Stimulated activated CD8-positive, alpha-beta memory T cell treated with anti-CD3 and anti-CD28 coated beads, Interleukin-12 subunit alpha, Interleukin-12 subunit beta, amount 100 ng/mL, for 24 hours (primary cell): ENCODE data around the gene MITD1.
A peak's percentile ranks its signal among the peaks of the same experiment; 100 is the strongest.
"Not testable (repeated sequence)": the region's sequence is repeated elsewhere in the genome, so short reads cannot be mapped to it uniquely, and the experiment has no call there.

Experiments
- DNase-seq: peaks from one replicate; pipeline ENCODE4 v3.0.0-alpha.2; 2020; ENCODE audit errors: extremely low read depth

Gene MITD1

DNA sequence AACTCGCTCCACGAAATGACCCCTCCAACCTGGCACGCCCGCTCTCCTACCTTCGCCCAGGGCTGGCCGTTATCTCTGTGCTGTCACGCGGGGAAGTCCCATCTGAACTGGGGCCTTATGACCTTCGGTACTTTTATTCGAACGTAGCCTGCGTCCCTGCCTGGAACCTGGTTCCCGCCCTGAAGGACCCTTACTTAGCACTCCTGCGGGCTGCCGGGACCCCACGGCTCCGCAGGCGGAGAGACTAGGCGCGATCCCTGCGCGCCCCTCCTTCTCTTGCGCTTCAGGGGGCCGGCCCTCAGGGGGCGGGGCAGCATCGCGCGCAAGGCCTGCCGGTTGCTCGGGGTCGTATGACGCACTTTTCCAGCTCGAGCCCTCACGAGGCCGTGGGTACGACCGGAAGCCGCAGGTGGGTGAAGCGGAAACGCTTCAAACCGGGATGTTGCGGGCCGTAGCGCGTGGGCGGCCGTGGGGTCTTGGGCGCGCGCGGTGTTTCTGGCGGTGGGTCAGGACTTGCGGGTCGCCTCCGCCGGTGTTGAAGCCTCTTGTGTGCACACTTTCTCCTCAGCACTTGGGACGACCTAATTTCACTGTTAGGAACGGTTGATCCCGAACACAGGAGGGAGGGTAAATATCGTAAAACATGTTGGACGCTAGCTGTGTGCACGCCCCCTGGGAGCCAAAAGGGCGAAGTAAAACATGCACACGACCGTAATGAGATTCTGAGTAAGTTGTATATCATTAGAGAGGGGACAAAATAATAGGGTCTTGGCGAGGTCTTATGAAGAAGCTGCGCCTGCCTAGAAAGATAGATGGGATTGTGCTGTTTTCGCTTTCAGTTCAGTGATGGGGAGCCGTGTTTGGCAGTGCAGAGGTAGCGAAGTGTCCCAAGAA is 26.0 kb downstream of the MITD1 start, which contains the start of the genes LIPT1 and TSGA10:
TSS of gene LIPT1 (plus strand) at position 325 of the 894 bp plus-strand sequence. CDS start 6,991 bp downstream, outside the sequence.
TSS of gene TSGA10 (minus strand) at position 300 of the 894 bp plus-strand sequence. CDS start 45,503 bp downstream, outside the sequence.
- peak; percentile 88 for DNase-seq

DNA sequence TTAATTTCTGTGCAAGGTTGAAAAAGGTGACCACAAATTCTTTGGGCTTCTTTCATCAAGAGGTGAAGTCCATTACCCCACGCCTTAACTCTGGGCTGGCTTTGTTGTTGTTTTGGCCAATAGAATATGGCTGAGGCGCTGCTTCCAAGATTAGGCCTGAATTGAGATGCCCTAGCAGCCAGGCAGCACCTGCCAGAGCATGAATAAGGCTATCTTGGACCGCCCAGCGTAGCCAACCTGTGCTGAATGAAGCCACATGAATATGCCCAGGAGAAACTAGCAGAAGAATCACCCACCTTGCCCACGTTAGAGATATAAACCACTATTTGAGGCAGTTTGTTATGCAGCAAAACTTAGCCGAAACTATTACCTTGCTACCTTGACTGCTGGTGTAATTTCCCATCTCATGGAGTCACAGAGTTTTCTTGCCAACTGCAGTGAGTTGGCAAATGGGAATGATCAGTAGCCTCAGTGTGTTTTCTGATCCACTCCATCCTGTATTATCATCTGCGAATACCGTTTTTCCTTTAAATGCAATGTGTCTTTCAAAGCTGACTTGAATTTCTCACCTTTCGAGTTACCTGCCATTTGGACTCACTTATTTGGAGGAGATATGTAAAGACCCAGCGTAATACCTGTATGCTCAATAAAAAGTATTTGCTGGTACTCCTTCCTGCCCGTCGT is 26.8 kb downstream of the MITD1 start:
- DNase-seq: no peak

DNA sequence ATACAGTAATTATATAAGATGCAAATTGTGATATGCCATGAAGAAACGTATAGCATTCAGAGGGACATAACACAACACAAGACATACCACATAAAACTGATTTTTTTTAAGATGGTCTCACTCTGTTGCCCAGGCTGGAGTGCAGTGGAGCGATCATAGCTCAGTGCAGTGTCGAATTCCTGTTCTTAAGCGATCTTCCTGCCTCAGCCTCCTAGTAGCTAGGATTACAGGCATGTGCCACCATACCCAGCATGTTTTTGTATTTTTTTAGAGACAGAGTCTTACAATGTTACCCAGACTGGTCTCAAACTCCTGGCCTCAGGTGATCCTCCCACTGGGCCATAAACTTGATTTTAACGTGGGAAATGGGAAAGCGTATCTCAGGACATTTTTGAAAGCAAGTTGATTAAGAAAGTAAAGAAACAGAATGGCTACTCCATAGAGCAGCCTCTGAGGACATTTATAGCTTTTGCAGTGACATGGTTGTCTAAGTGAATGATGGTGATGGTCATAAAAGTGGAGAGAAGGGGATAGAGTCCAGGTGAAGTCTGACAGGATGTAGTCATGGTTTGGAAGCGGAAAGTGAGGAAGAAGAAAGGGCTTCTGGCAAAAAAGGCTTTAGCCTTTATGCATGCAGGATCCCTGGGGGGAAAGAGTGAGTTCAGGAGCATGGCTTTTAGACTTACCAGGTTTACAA is 28.5 kb downstream of the MITD1 start:
- no peak for DNase-seq

DNA sequence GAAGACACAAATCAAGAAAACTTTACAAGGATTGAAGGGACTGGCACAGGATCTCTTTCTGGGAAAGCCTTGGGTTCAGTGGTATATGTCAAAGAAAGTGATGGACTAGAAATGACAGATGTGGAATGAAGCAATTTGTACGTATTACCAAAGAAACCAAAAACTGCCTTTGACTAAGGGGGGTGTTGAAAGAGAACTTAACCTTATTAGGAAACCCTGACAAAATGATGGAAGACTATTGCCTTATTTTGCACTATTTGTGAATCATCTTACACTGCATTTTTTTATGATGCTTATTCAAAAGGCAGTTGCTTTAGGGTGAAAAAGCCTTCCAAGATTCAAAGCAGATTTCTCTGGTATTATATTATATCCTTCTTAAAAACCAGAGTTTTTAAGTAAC is 30.2 kb downstream of the MITD1 start:
- DNase-seq: no peak

DNA sequence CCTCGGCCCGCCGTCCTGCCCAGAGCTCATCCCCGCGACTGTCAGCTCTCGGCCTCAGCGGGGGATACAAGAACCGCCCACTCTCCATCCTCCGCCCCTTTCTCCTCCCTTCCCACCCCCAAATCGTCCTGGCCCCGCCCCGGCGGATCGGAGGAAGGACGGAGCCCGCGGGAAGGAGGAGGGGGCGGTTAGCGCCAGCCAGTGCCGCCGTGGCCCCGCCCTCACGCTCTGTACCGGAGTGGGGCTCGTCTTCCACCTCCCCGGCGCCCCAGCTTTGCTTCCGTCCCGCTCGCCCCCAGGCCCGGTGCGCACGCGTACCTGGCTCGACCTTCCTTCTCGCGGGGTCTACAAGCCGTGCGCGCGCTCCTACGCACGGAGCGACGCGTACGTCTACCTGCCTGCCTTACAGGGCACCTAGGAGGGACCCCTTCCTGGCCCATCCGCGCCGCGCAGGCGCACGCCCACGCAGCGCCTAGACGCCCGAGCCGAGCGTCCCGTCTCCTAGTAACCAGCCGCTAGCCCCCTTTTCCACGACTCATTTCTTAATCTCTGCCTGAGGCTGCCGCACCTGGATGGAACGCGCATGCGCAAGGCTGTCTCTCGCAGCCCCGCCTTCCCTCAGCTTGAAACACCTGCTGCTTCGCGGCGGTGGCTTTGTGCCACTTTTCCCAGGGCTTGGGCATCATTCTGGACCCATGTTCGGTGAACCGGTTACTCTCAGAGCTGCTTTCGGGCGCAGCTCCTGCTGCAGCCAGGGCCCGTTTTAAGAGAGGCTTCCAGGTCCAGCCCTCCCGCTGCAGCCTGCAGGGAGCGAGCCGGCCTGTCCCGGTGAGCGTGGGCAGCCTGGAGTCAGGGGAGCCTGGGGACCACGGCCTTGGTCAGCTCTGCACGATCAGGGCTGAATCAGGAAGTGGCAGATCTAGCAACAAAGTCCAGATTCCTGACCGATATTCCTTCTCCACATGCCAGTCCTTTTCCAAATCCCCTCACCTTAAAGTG is 39.4 kb downstream of the MITD1 start, which contains the start of gene C2orf15:
TSS of gene C2orf15 (plus strand) at position 598 of the 999 bp plus-strand sequence. CDS start 8,852 bp downstream, outside the sequence.
- peak; percentile 95 for DNase-seq

GRCh38 chr2:99140860-99141109 is 40.1 kb downstream of the MITD1 start:
- DNase-seq: no peak

DNA sequence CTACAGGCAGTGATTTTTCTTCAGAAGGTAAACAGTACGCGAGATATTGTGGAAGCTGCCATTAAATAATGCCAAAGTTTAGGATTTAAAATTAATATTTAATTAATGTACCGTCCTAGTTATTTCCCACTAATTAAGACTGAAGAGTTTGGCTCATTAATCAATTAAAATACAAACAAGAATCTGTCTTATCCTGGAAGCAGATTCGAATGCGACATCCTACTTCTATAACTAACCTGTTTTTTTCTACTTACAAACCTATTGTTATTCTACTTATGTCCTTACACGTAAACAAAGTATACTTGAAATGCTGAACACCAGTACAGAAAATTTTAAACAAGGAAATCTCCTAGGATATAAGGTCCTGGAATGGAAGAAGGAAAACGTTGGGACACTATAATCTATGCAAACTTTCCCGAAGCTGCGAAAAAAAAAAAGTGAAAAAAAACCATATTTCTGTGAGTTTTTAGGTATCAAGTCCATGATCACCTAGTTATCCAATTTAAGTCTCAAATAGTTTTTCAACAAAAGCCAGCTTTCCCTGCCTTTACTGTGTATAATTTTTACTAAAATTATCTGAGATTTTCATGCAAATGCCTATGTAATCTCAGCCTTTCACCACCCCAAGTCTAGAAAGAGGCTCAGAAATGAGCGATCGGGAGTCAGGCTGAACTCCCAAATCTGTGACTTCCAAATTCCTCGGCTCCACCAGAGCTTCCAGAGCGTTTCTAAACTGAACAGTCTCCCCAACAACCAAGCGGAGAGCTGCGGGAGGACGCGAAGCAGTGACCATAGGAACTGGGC is 40.6 kb downstream of the MITD1 start:
- no peak for DNase-seq

- no peak for DNase-seq
Measured at GRCh38 chr2:99139003-99139402, 41.9 kb downstream of the MITD1 start.

DNA sequence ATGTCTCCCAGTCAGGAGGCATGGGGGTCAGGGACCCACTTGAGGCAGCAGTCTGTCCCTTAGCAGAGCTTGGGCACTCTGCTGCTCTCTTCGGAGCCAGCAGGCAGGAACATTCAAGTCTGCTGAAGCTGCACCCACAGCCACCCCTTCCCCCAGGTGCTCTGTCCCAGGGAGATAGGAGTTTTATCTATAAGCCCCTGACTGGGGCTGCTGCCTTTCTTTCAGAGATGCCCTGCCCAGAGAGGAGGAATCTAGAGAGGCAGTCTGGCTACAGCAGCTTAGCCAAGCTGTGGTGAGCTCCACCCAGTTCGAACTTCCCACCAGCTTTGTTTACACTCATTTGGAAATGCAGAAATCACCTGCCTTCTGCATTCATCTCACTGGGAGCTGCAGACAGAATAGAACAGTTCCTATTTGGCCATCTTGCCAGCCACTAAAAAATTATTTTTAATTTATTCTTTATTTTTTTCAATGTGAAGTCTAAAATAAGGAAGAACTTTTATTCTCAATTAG is 45.8 kb downstream of the MITD1 start:
- not testable (repeated sequence) for DNase-seq

GRCh38 chr2:99127981-99128380 is 52.9 kb downstream of the MITD1 start:
- DNase-seq: no peak
